ENCODE results near the gene HERC6.
"Not testable (repeated sequence)": the region's sequence is repeated elsewhere in the genome, so short reads cannot be mapped to it uniquely, and the experiment has no call there.

HERC6 gene

GRCh38 chr4:88378691-88379559 is at the start of gene HERC6:
HERC6 (plus strand) TSS chr4:88378852; CDS start chr4:88378922, 70 bp downstream.
- DNase-seq, result peak; percentile 86

- DNase-seq, result no peak
These were observed 44.8 kb upstream of the HERC6 start for GRCh38 chr4:88333741-88334405.

- no peak for DNase-seq
These were observed 43.5 kb upstream of the HERC6 start for GRCh38 chr4:88335092-88335665.

- DNase-seq, result no peak
These were observed 37.1 kb upstream of the HERC6 start for GRCh38 chr4:88341227-88342192.

- DNase-seq, result not testable (repeated sequence)
These were observed 31.8 kb upstream of the HERC6 start for GRCh38 chr4:88346902-88347301.

- not testable (repeated sequence) for DNase-seq
These were observed 29.9 kb upstream of the HERC6 start for GRCh38 chr4:88348761-88349160.

- DNase-seq, result no peak
These were observed 27.9 kb upstream of the HERC6 start for GRCh38 chr4:88350786-88351185.

- DNase-seq, result no peak
These were observed 26.5 kb upstream of the HERC6 start for GRCh38 chr4:88352062-88352740.

- no peak for DNase-seq
These were observed 25.3 kb upstream of the HERC6 start for GRCh38 chr4:88353324-88353723.

- DNase-seq, result no peak
These were observed 21.9 kb upstream of the HERC6 start for GRCh38 chr4:88356771-88357170.

GRCh38 chr4:88357262-88357661 is 21.4 kb upstream of the HERC6 start:
- no peak for DNase-seq

GRCh38 chr4:88359558-88359957 is 19.1 kb upstream of the HERC6 start:
- no peak for DNase-seq

- DNase-seq, result no peak
These were observed 18.4 kb upstream of the HERC6 start for GRCh38 chr4:88360256-88360655.

- no peak for DNase-seq
These were observed 17.9 kb upstream of the HERC6 start for GRCh38 chr4:88360791-88361190.

GRCh38 chr4:88361217-88361773 is 17.4 kb upstream of the HERC6 start:
- DNase-seq, result not testable (repeated sequence)

GRCh38 chr4:88366460-88366859 is 12.2 kb upstream of the HERC6 start:
- no peak for DNase-seq

GRCh38 chr4:88367826-88368225 is 10.8 kb upstream of the HERC6 start:
- no peak for DNase-seq

GRCh38 chr4:88369180-88369812 is 9.4 kb upstream of the HERC6 start:
- DNase-seq, result peak; percentile 45

- no peak for DNase-seq
These were observed 2.5 kb downstream of the HERC6 start for GRCh38 chr4:88381123-88381522.

GRCh38 chr4:88382621-88383020 is 4.0 kb downstream of the HERC6 start:
- peak; percentile 84 for DNase-seq

- no peak for DNase-seq
These were observed 11.5 kb downstream of the HERC6 start for GRCh38 chr4:88390128-88390527.
